ENCODE data around the gene BMP10. TPM values are rescaled to one million over a fixed set of nuclear protein-coding genes. Genes with fewer than 3 reads are reported as not detected.

The BMP10 gene
- total and polyA plus RNA-seq, 2 of the 8 experiments (the other 6 are each of a cell fraction or from before 2014, with no cell fraction given): not detected

- TF ChIP-seq EZH2 (IDR thresholded peaks at IDR 0.05; ENCODE audit: low read depth, low read length, severe bottlenecking) (no peak), KDM1A (IDR thresholded peaks at IDR 0.05; ENCODE audit: borderline replicate concordance, low read length) (no peak), CBX5 (IDR thresholded peaks at IDR 0.05; ENCODE audit: low read depth, low read length) (no peak), EP300 (IDR thresholded peaks at IDR 0.05; ENCODE audit: borderline replicate concordance in 1 of 2, low read depth in 2 of 2, low read length in 2 of 2) (no peak), KDM5A (IDR thresholded peaks at IDR 0.05; ENCODE audit: low read length) (no peak), JUND (IDR thresholded peaks at IDR 0.05; ENCODE audit: low read length) (no peak), ZNF274 (IDR thresholded peaks at IDR 0.05; ENCODE audit: borderline replicate concordance, extremely low read depth, low read length) (no peak)
- Histone ChIP-seq H2BK15ac (ENCODE audit: low read length) (no peak overlapping the region), H2BK20ac (ENCODE audit: low read length) (no peak overlapping the region), H3K4me3 (ENCODE audit: extremely low read depth in 1 of 4, insufficient read depth in 2 of 4, low read depth in 3 of 4, low read length in 4 of 4) (no peak overlapping the region), H3K79me1 (ENCODE audit: low read depth, low read length) (no peaks in the 10 kb centered on the region), H4K8ac (ENCODE audit: extremely low read depth, insufficient read depth, low read length) (no peak overlapping the region), H3K23me2 (ENCODE audit: low read depth, low read length) (no peaks in the 10 kb centered on the region; the same call in 1 of the 2 replicates), H3K27me3 (replicated peaks in 1 of 4; ENCODE audit: control insufficient read depth in 3 of 4, extremely low read depth in 1 of 4, insufficient read depth in 3 of 4, low read length in 3 of 4) (no peaks in the 10 kb centered on the region), H2BK12ac (ENCODE audit: low read depth, low read length) (no peak overlapping the region), H3K18ac (ENCODE audit: extremely low read depth, low read length) (no peak overlapping the region), H3K14ac (ENCODE audit: insufficient read length) (no peak overlapping the region), H3K9ac (replicated peaks in 1 of 4; ENCODE audit: extremely low read depth in 1 of 4, low read depth in 3 of 4, low read length in 3 of 4) (no peak overlapping the region), H4K91ac (replicated peaks; ENCODE audit: insufficient read length, low read length) (no peak overlapping the region), H3K79me2 (ENCODE audit: control insufficient read depth in 1 of 2, insufficient read depth in 2 of 2, low read length in 2 of 2) (no peaks in the 10 kb centered on the region), H2AFZ (ENCODE audit: low read length) (no peak overlapping the region), H3K23ac (ENCODE audit: insufficient read length) (no peak overlapping the region), H3K27ac (ENCODE audit: low read depth, low read length) (no peak overlapping the region), H2BK5ac (ENCODE audit: low read depth, low read length) (no peak overlapping the region), H3K4me2 (ENCODE audit: insufficient read depth in 1 of 2, low read depth in 2 of 2, low read length in 2 of 2) (no peak overlapping the region), H2BK120ac (replicated peaks; ENCODE audit: low read depth, low read length) (no peak overlapping the region), H3K4me1 (replicated peaks in 1 of 4; ENCODE audit: control insufficient read depth in 3 of 4, insufficient read depth in 4 of 4, low read length in 3 of 4) (no peaks in the 10 kb centered on the region), H3K9me3 (ENCODE audit: insufficient read depth in 2 of 2, low read depth in 1 of 2, low read length in 1 of 2) (no peaks in the 10 kb centered on the region), H4K20me1 (replicated peaks in 1 of 2; ENCODE audit: control insufficient read depth in 1 of 2, insufficient read depth in 2 of 2, low read length in 2 of 2) (no peaks in the 10 kb centered on the region), H2AK5ac (ENCODE audit: low read depth, low read length) (no peak overlapping the region), H3K4ac (replicated peaks; ENCODE audit: insufficient read length, low read depth, low read length) (no peak overlapping the region), H3K56ac (replicated peaks; ENCODE audit: insufficient read length, low read depth, low read length) (no peak overlapping the region), H3K36me3 (ENCODE audit: control insufficient read depth in 2 of 4, insufficient read depth in 4 of 4, low read length in 3 of 4) (no peaks in the 10 kb centered on the region), H4K5ac (ENCODE audit: insufficient read length, low read depth, low read length) (no peak overlapping the region)
- FAIRE-seq (no peak), DNase-seq (ENCODE audit: low read depth in 1 of 2, low spot score in 2 of 2) (no peak)
- CTCF ChIA-PET (ENCODE audit: partially characterized antibody): interaction anchor here (1.2 to 1.6 kb wide), 6 partner anchors 10 to 47 kb away, joined by 3 to 5 read pairs (median 4); no protein-coding TSS in a partner anchor
- WGBS, 2 experiments (ENCODE audit: extremely low coverage in 1 of 2, insufficient coverage in 1 of 2, insufficient read length in 1 of 2, insufficient replicate concordance in 2 of 2, low coverage in 1 of 2, low lambda C conversion rate in 2 of 2, missing lambda C conversion rate in 1 of 2): 71% methylated on average over 6 of the region's 6 CpGs; no CpG with 5 or more reads in 1 of the 2 experiments
- POLR2A ChIA-PET (ENCODE audit: partially characterized antibody): no interaction called here
Measured at GRCh38 chr2:68878071-68878711, 7.0 kb upstream of the BMP10 start.
